GM10847 (cell line): ENCODE data around the gene KCNC2.

Source experiments
- POLR2A ChIP-seq: IDR thresholded peaks from 2 replicates; pipeline ENCODE4 v1.6.1; 2011; ENCODE audit not compliant: insufficient read length; ENCODE audit errors: extremely low read depth

Gene KCNC2

DNA sequence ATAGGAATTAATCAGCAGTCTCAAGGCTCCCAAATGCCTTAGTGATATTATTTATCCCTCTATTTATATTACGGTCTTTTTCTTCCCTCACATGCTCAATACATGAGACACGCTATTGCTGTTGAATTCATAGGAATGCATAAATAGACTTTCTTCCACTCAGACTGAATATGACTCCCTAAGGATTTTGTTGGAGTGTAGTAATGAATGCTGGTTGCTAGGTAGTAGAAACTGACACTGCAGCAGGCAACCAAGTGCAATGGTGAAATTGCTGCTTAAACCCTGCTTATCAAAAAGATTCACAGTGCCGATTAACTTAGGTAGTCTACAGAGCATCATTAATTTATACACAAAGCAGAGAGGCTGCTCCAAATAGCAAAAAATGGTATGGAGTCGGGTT lies 168.2 kb downstream of the KCNC2 start:
- no peak for TF ChIP-seq POLR2A

- no peak for TF ChIP-seq POLR2A
These were observed 189.5 kb downstream of the KCNC2 start for GRCh38 chr12:75020068-75020557.

GRCh38 chr12:75011120-75011519 lies 198.5 kb downstream of the KCNC2 start:
- no peak for TF ChIP-seq POLR2A

DNA sequence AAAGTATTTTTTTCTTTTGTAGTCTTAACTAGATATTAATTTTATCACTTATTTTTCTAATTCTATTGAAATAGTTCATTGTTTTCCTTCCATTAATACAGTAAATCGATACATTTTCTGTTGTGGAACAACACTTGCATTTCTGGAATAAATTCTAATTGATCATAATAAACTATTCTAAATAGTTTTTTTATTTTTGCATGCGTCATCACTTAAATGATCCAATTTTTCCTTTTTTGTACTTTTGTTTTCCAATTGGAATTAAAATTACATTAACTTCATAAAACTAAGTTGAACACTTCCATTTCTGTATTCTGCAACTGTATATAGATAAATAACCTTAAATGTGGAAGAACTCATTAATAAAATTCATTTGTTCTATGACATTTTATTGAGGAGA lies 202.5 kb downstream of the KCNC2 start:
- TF ChIP-seq POLR2A: no peak

- TF ChIP-seq POLR2A: no peak
These were observed 209.5 kb downstream of the KCNC2 start for GRCh38 chr12:75000120-75000519.

- TF ChIP-seq POLR2A: no peak
These were observed 210.2 kb downstream of the KCNC2 start for GRCh38 chr12:74999474-74999873.
